WTC11 (cell line): ENCODE measurements around the gene GXYLT2. TPM values are rescaled to one million over a fixed set of nuclear protein-coding genes. Genes with fewer than 3 reads are reported as not detected.

Source experiments
- ATAC-seq: fragments of 200-7000 bp; cut with Tn5 transposase; 2 replicates; pipeline ENCODE4 v1.10.0; 2021; ENCODE audit warnings: mild to moderate bottlenecking, moderate library complexity
- CTCF ChIA-PET: fragments of 300-600 bp; sonication (Branson Sonifier 250); formaldehyde crosslinking; loops from one replicate; lab custom pipeline; 2021; ENCODE audit warnings: antibody characterized with exemption; lab: Charles Lee
- POLR2A ChIA-PET: fragments of 350-600 bp; sonication (Branson Sonifier 250); formaldehyde crosslinking; loops from one replicate; lab custom pipeline; 2021; ENCODE audit warnings: antibody characterized with exemption; lab: Charles Lee
- DNase-seq: peaks from one replicate; pipeline ENCODE4 v3.0.0; 2021; ENCODE audit warnings: low spot score
- H3K27ac Mint-ChIP-seq: 2 replicates; pipeline ENCODE4 v1.8.0; 2021; ENCODE audit warnings: mixed read lengths
- H3K27me3 Mint-ChIP-seq: 2 replicates; pipeline ENCODE4 v1.8.0; 2021; ENCODE audit warnings: low read depth, mild to moderate bottlenecking, moderate library complexity, mixed read lengths
- H3K36me3 Mint-ChIP-seq: 2 replicates; pipeline ENCODE4 v1.8.0; 2021; ENCODE audit warnings: mixed read lengths
- H3K4me1 Mint-ChIP-seq: 2 replicates; pipeline ENCODE4 v1.8.0; 2022; ENCODE audit warnings: mixed read lengths
- H3K4me3 Mint-ChIP-seq: 2 replicates; pipeline ENCODE4 v1.8.0; 2021; ENCODE audit warnings: mild to moderate bottlenecking, moderate library complexity, mixed read lengths
- H3K9me3 Mint-ChIP-seq: 2 replicates; pipeline ENCODE4 v1.8.0; 2021; ENCODE audit warnings: mixed read lengths
- CBFB ChIP-seq: sonication (generic); formaldehyde crosslinking; IDR thresholded peaks from 2 replicates; pipeline ENCODE4 v1.8.1; 2022; ENCODE audit warnings: mild to moderate bottlenecking, low read depth, missing genetic modification reagents
- ELF4 ChIP-seq: sonication (generic); formaldehyde crosslinking; IDR thresholded peaks from 2 replicates; pipeline ENCODE4 v1.8.1; 2022; ENCODE audit warnings: low read depth, mild to moderate bottlenecking, moderate library complexity, missing genetic modification reagents
- FOXJ3 ChIP-seq: sonication (generic); formaldehyde crosslinking; IDR thresholded peaks from 2 replicates; pipeline ENCODE4 v1.9.0; 2021; ENCODE audit warnings: missing genetic modification reagents, mild to moderate bottlenecking, borderline replicate concordance
- MLX ChIP-seq: sonication (generic); formaldehyde crosslinking; IDR thresholded peaks from 2 replicates; pipeline ENCODE4 v1.8.1; 2023; ENCODE audit warnings: mild to moderate bottlenecking, missing genetic modification reagents, moderate library complexity
- NR2C2 ChIP-seq: sonication (generic); formaldehyde crosslinking; IDR thresholded peaks from 2 replicates; pipeline ENCODE4 v1.8.0; 2022; ENCODE audit warnings: mild to moderate bottlenecking, missing genetic modification reagents
- NR3C1 ChIP-seq: sonication (generic); formaldehyde crosslinking; conservative IDR thresholded peaks from 2 replicates; pipeline ENCODE4 v1.8.1; 2023; ENCODE audit warnings: low read depth, mild to moderate bottlenecking, missing genetic modification reagents
- RELA ChIP-seq: sonication (generic); formaldehyde crosslinking; IDR thresholded peaks from 2 replicates; pipeline ENCODE4 v1.8.1; 2022; ENCODE audit warnings: missing genetic modification reagents, mild to moderate bottlenecking, borderline replicate concordance
- SMAD3 ChIP-seq: sonication (generic); formaldehyde crosslinking; IDR thresholded peaks from 2 replicates; pipeline ENCODE4 v1.8.0; 2022; ENCODE audit warnings: missing genetic modification reagents, mild to moderate bottlenecking, borderline replicate concordance
- SMAD4 ChIP-seq: sonication (generic); formaldehyde crosslinking; IDR thresholded peaks from 2 replicates; pipeline ENCODE4 v1.8.0; 2022; ENCODE audit warnings: mild to moderate bottlenecking, missing genetic modification reagents
- SP1 ChIP-seq: sonication (generic); formaldehyde crosslinking; conservative IDR thresholded peaks from 2 replicates; pipeline ENCODE4 v1.8.1; 2022; ENCODE audit warnings: missing genetic modification reagents
- STAT6 ChIP-seq: sonication (generic); formaldehyde crosslinking; conservative IDR thresholded peaks from 2 replicates; pipeline ENCODE4 v1.8.1; 2023; ENCODE audit warnings: mild to moderate bottlenecking, low read depth, missing genetic modification reagents, moderate library complexity
- ZMAT4 ChIP-seq: fragments of 250-450 bp; sonication (Bioruptor Pico); IDR thresholded peaks from 2 replicates; pipeline ENCODE4 v1.9.0; 2021; ENCODE audit warnings: mild to moderate bottlenecking
- ZSCAN18 ChIP-seq: fragments of 250-450 bp; sonication (Bioruptor Pico); IDR thresholded peaks from 2 replicates; pipeline ENCODE4 v2.1.2; 2022; ENCODE audit warnings: mild to moderate bottlenecking, moderate library complexity
- total RNA-seq: library from RNA; stranded (reverse); gene quantifications from 3 replicates; pipeline ENCODE4 v1.2.3, GENCODE V29; 2021
- TF ChIP-seq, protein P1 (sequence below): sonication (generic); formaldehyde crosslinking; IDR thresholded peaks from 2 replicates; pipeline ENCODE4 v1.8.0; 2023; ENCODE audit warnings: missing genetic modification reagents, mild to moderate bottlenecking, borderline replicate concordance
- TF ChIP-seq, protein P2 (sequence below): fragments of 250-450 bp; sonication (Bioruptor Pico); conservative IDR thresholded peaks from 2 replicates; pipeline ENCODE4 v1.9.0; 2021; ENCODE audit warnings: mild to moderate bottlenecking

GXYLT2 gene
- total RNA-seq, 1 experiment from 2014 or later = 6.5 TPM

- Mint-ChIP-seq H3K9me3 (no peaks in the 10 kb centered on the region), H3K4me1 (peaks cover 27% of the 10 kb centered on the region), H3K27me3 (no peaks in the 10 kb centered on the region), H3K27ac (no peak overlapping the region), H3K4me3 (no peak overlapping the region), H3K36me3 (no peaks in the 10 kb centered on the region; the same call in 1 of the 2 replicates)
- ATAC-seq = no peak
- no peak for DNase-seq
- TF ChIP-seq CBFB (no peak), ZSCAN18 (CRISPR knock-in tag) (no peak), ELF4 (CRISPR knock-in tag) (no peak), RELA (CRISPR knock-in tag) (no peak), SMAD3 (no peak), MLX (CRISPR knock-in tag) (no peak), ZMAT4 (CRISPR knock-in tag) (no peak), NR2C2 (CRISPR knock-in tag) (no peak), FOXJ3 (CRISPR knock-in tag) (no peak), SMAD4 (CRISPR knock-in tag) (no peak), NR3C1 (no peak), SP1 (CRISPR knock-in tag) (no peak), STAT6 (no peak)
- TF ChIP-seq, protein P1, sequence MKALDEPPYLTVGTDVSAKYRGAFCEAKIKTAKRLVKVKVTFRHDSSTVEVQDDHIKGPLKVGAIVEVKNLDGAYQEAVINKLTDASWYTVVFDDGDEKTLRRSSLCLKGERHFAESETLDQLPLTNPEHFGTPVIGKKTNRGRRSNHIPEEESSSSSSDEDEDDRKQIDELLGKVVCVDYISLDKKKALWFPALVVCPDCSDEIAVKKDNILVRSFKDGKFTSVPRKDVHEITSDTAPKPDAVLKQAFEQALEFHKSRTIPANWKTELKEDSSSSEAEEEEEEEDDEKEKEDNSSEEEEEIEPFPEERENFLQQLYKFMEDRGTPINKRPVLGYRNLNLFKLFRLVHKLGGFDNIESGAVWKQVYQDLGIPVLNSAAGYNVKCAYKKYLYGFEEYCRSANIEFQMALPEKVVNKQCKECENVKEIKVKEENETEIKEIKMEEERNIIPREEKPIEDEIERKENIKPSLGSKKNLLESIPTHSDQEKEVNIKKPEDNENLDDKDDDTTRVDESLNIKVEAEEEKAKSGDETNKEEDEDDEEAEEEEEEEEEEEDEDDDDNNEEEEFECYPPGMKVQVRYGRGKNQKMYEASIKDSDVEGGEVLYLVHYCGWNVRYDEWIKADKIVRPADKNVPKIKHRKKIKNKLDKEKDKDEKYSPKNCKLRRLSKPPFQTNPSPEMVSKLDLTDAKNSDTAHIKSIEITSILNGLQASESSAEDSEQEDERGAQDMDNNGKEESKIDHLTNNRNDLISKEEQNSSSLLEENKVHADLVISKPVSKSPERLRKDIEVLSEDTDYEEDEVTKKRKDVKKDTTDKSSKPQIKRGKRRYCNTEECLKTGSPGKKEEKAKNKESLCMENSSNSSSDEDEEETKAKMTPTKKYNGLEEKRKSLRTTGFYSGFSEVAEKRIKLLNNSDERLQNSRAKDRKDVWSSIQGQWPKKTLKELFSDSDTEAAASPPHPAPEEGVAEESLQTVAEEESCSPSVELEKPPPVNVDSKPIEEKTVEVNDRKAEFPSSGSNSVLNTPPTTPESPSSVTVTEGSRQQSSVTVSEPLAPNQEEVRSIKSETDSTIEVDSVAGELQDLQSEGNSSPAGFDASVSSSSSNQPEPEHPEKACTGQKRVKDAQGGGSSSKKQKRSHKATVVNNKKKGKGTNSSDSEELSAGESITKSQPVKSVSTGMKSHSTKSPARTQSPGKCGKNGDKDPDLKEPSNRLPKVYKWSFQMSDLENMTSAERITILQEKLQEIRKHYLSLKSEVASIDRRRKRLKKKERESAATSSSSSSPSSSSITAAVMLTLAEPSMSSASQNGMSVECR (CRISPR knock-in tag) = no peak
- TF ChIP-seq, protein P2, sequence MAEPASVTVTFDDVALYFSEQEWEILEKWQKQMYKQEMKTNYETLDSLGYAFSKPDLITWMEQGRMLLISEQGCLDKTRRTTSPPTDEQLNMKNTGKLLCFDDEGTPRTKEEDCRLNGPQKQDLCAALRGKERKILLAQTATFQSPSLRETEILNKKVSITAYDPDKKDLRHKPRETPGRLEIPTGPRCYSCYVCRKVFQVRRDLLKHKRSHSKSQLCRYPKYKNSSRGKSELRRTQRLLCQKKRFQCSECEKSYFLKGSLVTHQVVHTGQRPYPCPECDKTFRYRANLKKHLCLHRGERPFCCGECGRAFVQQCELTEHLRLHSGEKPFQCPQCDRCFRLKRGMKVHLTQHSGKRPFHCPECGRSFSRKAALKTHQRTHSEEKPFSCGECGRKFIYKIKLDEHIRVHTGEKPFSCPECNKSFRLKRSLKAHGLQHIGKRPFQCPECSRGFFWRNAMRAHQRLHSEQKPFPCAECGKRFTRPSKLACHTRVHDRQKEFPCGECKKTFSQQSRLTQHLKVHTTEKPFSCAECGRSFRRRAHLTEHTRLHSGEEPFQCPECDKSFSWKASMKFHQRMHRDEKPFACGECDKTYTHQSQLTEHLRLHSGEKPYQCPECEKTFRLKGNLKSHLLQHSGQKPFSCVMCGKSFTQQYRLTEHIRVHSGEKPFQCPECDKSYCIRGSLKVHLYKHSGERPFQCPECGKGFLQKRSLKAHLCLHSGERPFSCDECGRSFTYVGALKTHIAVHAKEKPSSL (CRISPR knock-in tag) = no peak
- ChIA-PET POLR2A (no interaction called here), CTCF (no interaction called here)
Measured at GRCh38 chr3:72974956-72975355, 87.1 kb downstream of the GXYLT2 start.
